Spleen (tissue), 11 donors: ENCODE data around the gene ZNF124. TPM values are rescaled to one million over a fixed set of nuclear protein-coding genes. Genes with fewer than 3 reads are reported as not detected.

Experiments
- DNase-seq: peaks from one replicate; pipeline ENCODE4 v3.0.0-alpha.2; 2020
- H3K27ac ChIP-seq, 8 donors: fragments of 200-600 bp; sonication (generic) in 7 of 8; 1 replicate in 4 of 8; 2 replicates in 4 of 8; pipeline versions ENCODE4 v1.5.0 to v1.8.0; 2016 to 2021; ENCODE audit warnings: inconsistent platforms in 4 of 8, mild to moderate bottlenecking in 4 of 8, moderate library complexity in 1 of 8
- H3K27me3 ChIP-seq, 7 donors: fragments of 200-600 bp; sonication (generic) in 6 of 7; replicated peaks in 1 of 7; 1 replicate in 4 of 7; 2 replicates in 3 of 7; pipeline versions ENCODE4 v1.5.0 to v1.8.0; 2016 to 2021; ENCODE audit warnings: inconsistent platforms in 3 of 7, mild to moderate bottlenecking in 1 of 7
- H3K36me3 ChIP-seq, 6 donors: fragments of 200-600 bp; sonication (generic) in 5 of 6; 1 replicate in 4 of 6; 2 replicates in 2 of 6; pipeline versions ENCODE4 v1.5.0 to v1.8.0; 2016 to 2021; ENCODE audit warnings: inconsistent platforms in 2 of 6
- H3K4me1 ChIP-seq, 6 donors: fragments of 200-600 bp; sonication (generic) in 5 of 6; 1 replicate in 3 of 6; 2 replicates in 3 of 6; pipeline versions ENCODE4 v1.5.0 to v1.8.0; 2016 to 2021; ENCODE audit warnings: inconsistent platforms in 3 of 6
- H3K4me3 ChIP-seq, 8 donors: fragments of 200-600 bp; sonication (generic) in 7 of 8; 1 replicate in 4 of 8; 2 replicates in 4 of 8; pipeline versions ENCODE4 v1.5.0 to v1.8.0; 2016 to 2021; ENCODE audit warnings: inconsistent platforms in 4 of 8, mild to moderate bottlenecking in 4 of 8, moderate library complexity in 2 of 8
- H3K9me3 ChIP-seq, 8 donors: fragments of 200-600 bp; sonication (generic) in 7 of 8; 1 replicate in 4 of 8; 2 replicates in 4 of 8; pipeline versions ENCODE4 v1.5.0 to v1.8.0; 2016 to 2021; ENCODE audit warnings: inconsistent platforms in 4 of 8
- CTCF ChIP-seq, 11 experiments: fragments of 200-600 bp in 7 of 11; fragments of 450-650 bp in 4 of 11; sonication (generic) in 4 of 11; IDR thresholded peaks in 8 of 11; conservative IDR thresholded peaks in 3 of 11; 1 replicate in 7 of 11; 2 replicates in 4 of 11; pipeline versions ENCODE4 v1.4.0 to v1.8.0; 2016 to 2021; ENCODE audit warnings: antibody characterized with exemption in 11 of 11, inconsistent platforms in 4 of 11, mild to moderate bottlenecking in 1 of 11
- POLR2A ChIP-seq, 3 donors: fragments of 450-650 bp; IDR thresholded peaks; one replicate each; pipeline ENCODE4 v1.5.1; 2017; ENCODE audit warnings: antibody characterized with exemption in 3 of 3, mild to moderate bottlenecking in 1 of 3
- POLR2AphosphoS5 ChIP-seq, 3 donors: sonication (generic); formaldehyde crosslinking; IDR thresholded peaks; one replicate each; pipeline ENCODE4 v1.5.1; 2017; ENCODE audit warnings: antibody characterized with exemption in 3 of 3
- WGBS, 5 donors: extraction: QIAGEN DNeasy Blood & Tissue Kit in 3 of 5; methylation state at CpG; one replicate each; pipeline versions ENCODE4 v1.1.5 to v1.1.7; 2013 to 2018; 5-methylcytosine and 5-hydroxymethylcytosine counted together
- intact Hi-C: fragments of 100-400 bp; cut with DNase I; formaldehyde crosslinking; loops from one replicate; pipeline ENCODE4 v1.15.0; 2023; ENCODE audit warnings: low total_unique reads
- polyA plus RNA-seq, 3 donors: library from polyadenylated mRNA; stranded (reverse); fragments of 200-250 nt; gene quantifications; one replicate each; pipeline ENCODE4 v1.2.1, GENCODE V29; 2013
- total RNA-seq, 7 donors: library from RNA; depleted of rRNA in 3 of 7; stranded (reverse); fragments of >200 nt in 3 of 7; fragmentation: NEBNext Ultra II Directional in 4 of 7; extraction: Animal tissue kit (Norgen Biotek cat#: 25700) in 4 of 7; gene quantifications; one replicate each; pipeline versions ENCODE4 v1.1.0 to v1.2.1, GENCODE V29; 2016 to 2021
- donor health status: healthy with polysubstance abuse.
- donor health status: DM: no; HTN: no; CAD: no; lungs with moderate emphysema.
- donor health status: DM: no; HTN: no; CAD: no.
- donor health status: Bipolar disorder and iron deficiency.
- donor health status: healthy.
- donor health status: DM: no; HTN: no; CAD: no.
- donor health status: DM: yes; HTN: yes; CAD: no.

Gene ZNF124
- total and polyA plus RNA-seq, 10 donors = 2.7 to 44.5 (median 37.4) TPM

- Histone ChIP-seq H3K9me3 (peaks cover 0 to 100% (median 67%) of the 10 kb centered on the region in 8 donors), H3K4me1 (no peaks in the 10 kb centered on the region), H3K27me3 (no peaks in the 10 kb centered on the region), H3K4me3 (no peak overlapping the region), H3K36me3 (peaks cover 21 to 100% (median 94%) of the 10 kb centered on the region in 6 donors), H3K27ac (no peak overlapping the region)
- TF ChIP-seq POLR2AphosphoS5 (IDR thresholded peaks at IDR 0.05) = no peak
- TF ChIP-seq POLR2A (IDR thresholded peaks at IDR 0.05) = no peak
- no peak for TF ChIP-seq CTCF (IDR thresholded peaks at IDR 0.05 in 8 of 11, conservative IDR thresholded peaks at IDR 0.05 in 3 of 11)
- intact Hi-C loops = no loop called here
- no peak for DNase-seq
- 59 to 79% (median 75%) methylated on average over 3 of the region's 3 CpGs for WGBS, 5 donors
Measured at GRCh38 chr1:247198781-247199180, 27.0 kb upstream of the ZNF124 start.

GRCh38 chr1:247193958-247194357 lies 22.1 kb upstream of the ZNF124 start:
- H3K27ac ChIP-seq = no peak overlapping the region
- H3K27me3 ChIP-seq = no peaks in the 10 kb centered on the region
- intact Hi-C loops = no loop called here
- peaks cover 22 to 100% (median 96%) of the 10 kb centered on the region in 6 donors for H3K36me3 ChIP-seq
- H3K9me3 ChIP-seq = peaks cover 20 to 100% (median 89%) of the 10 kb centered on the region in 8 donors
- TF ChIP-seq CTCF (IDR thresholded peaks at IDR 0.05 in 8 of 11, conservative IDR thresholded peaks at IDR 0.05 in 3 of 11) (no peak), POLR2A (IDR thresholded peaks at IDR 0.05) (no peak), POLR2AphosphoS5 (IDR thresholded peaks at IDR 0.05) (no peak)
- H3K4me3 ChIP-seq = no peak overlapping the region
- DNase-seq = no peak
- H3K4me1 ChIP-seq = no peaks in the 10 kb centered on the region

GRCh38 chr1:247189981-247190798 lies 18.4 kb upstream of the ZNF124 start:
- Histone ChIP-seq H3K36me3 (peaks cover 11 to 94% (median 66%) of the 10 kb centered on the region in 6 donors), H3K27me3 (no peaks in the 10 kb centered on the region), H3K4me1 (no peaks in the 10 kb centered on the region), H3K27ac (no peak overlapping the region), H3K4me3 (no peak overlapping the region), H3K9me3 (peaks cover 27 to 100% (median 100%) of the 10 kb centered on the region in 8 donors)
- intact Hi-C loops = loop anchor here (10.0 kb wide), 1 partner anchor 55 kb away; no protein-coding TSS in a partner anchor
- TF ChIP-seq CTCF (IDR thresholded peaks at IDR 0.05 in 8 of 11, conservative IDR thresholded peaks at IDR 0.05 in 3 of 11) (no peak), POLR2AphosphoS5 (IDR thresholded peaks at IDR 0.05) (no peak), POLR2A (IDR thresholded peaks at IDR 0.05) (no peak)
- 69 to 98% (median 82%) methylated on average over 2 of the region's 2 CpGs for WGBS, 5 donors
- no peak for DNase-seq

DNA sequence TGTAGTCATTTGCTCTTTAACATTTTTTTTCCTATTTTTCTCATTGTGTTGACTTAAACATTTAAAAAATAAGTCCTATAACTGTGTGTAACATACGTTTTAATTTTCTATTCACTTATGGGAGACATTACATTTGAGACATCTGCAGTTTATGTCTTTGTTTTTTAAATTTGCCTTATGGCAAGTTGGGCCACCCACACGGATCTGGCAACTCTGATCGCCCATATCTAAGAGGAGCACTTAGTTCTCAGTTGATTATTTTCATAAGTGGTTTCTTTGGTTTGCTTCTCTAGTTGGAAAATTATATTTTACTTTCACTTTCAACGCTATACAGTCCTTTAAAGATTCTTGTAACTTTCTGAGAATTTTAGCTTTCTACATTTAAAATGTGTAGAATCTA lies 13.8 kb upstream of the ZNF124 start:
- no peak for DNase-seq
- 75 to 91% (median 81%) methylated on average over 4 of the region's 4 CpGs for WGBS, 5 donors
- no peaks in the 10 kb centered on the region for H3K27me3 ChIP-seq
- H3K27ac ChIP-seq = no peak overlapping the region
- TF ChIP-seq POLR2AphosphoS5 (IDR thresholded peaks at IDR 0.05) = no peak
- TF ChIP-seq POLR2A (IDR thresholded peaks at IDR 0.05) = no peak
- no peak for TF ChIP-seq CTCF (IDR thresholded peaks at IDR 0.05 in 8 of 11, conservative IDR thresholded peaks at IDR 0.05 in 3 of 11)
- peaks cover 19 to 100% (median 92%) of the 10 kb centered on the region in 8 donors for H3K9me3 ChIP-seq
- no peaks in the 10 kb centered on the region for H3K4me1 ChIP-seq
- intact Hi-C loops = loop anchor here (10.0 kb wide), 1 partner anchor 51 kb away; no protein-coding TSS in a partner anchor
- H3K36me3 ChIP-seq = peaks cover 4 to 49% (median 22%) of the 10 kb centered on the region in 6 donors
- no peak overlapping the region for H3K4me3 ChIP-seq
